ENCODE results near the gene PLEKHG3.
A peak's percentile ranks its signal among the peaks of the same experiment; 100 is the strongest.

PLEKHG3 gene

GRCh38 chr14:64723691-64724577, 19.7 kb downstream of the PLEKHG3 start:
- Mint-ChIP-seq H3K36me3 (no peaks in the 10 kb centered on the region), H3K4me1 (peaks cover 10% of the 10 kb centered on the region), H3K27ac (no peak overlapping the region), H3K9me3 (peaks cover 4% of the 10 kb centered on the region), H3K4me3 (no peak overlapping the region), H3K27me3 (peaks cover 48% of the 10 kb centered on the region)
- no peak for ATAC-seq

- Mint-ChIP-seq H3K4me3 (no peak overlapping the region), H3K9me3 (peaks cover 4% of the 10 kb centered on the region), H3K36me3 (no peaks in the 10 kb centered on the region), H3K4me1 (peaks cover 10% of the 10 kb centered on the region), H3K27ac (no peak overlapping the region), H3K27me3 (peaks cover 45% of the 10 kb centered on the region)
- no peak for ATAC-seq
These were observed 20.3 kb downstream of the PLEKHG3 start for GRCh38 chr14:64724578-64724930.

DNA sequence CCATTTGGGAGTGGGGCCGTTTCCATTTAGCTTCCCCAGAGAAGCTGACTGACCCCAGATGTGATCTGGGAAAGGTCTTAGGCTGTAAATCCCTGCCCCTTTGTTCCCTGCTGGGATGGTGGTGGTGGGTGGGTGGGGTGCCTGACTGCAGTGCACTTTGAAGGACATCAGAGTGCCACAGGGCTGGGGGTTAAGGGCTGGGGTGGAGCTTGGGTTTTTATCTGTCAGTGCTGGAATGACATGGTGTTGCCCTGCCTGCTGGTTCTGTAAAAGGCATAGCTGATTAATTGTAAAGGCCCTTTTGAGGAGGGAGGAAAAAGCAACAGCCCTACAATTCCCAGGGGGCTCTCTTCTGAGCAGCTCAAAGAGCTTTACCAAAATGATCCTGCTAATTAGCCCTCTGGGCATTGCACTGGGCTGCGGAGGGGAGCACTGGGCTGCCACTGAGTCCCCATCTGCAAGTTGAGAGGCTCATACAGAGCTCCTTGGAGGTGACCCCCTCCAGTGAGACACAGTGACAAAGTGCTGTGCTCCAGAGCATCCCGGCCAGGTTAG, 21.1 kb downstream of the PLEKHG3 start:
- ATAC-seq = no peak
- H3K27me3 Mint-ChIP-seq = peaks cover 44% of the 10 kb centered on the region
- peaks cover 10% of the 10 kb centered on the region for H3K4me1 Mint-ChIP-seq
- H3K4me3 Mint-ChIP-seq = no peak overlapping the region
- peaks cover 4% of the 10 kb centered on the region for H3K9me3 Mint-ChIP-seq
- no peak overlapping the region for H3K27ac Mint-ChIP-seq
- no peaks in the 10 kb centered on the region for H3K36me3 Mint-ChIP-seq

DNA sequence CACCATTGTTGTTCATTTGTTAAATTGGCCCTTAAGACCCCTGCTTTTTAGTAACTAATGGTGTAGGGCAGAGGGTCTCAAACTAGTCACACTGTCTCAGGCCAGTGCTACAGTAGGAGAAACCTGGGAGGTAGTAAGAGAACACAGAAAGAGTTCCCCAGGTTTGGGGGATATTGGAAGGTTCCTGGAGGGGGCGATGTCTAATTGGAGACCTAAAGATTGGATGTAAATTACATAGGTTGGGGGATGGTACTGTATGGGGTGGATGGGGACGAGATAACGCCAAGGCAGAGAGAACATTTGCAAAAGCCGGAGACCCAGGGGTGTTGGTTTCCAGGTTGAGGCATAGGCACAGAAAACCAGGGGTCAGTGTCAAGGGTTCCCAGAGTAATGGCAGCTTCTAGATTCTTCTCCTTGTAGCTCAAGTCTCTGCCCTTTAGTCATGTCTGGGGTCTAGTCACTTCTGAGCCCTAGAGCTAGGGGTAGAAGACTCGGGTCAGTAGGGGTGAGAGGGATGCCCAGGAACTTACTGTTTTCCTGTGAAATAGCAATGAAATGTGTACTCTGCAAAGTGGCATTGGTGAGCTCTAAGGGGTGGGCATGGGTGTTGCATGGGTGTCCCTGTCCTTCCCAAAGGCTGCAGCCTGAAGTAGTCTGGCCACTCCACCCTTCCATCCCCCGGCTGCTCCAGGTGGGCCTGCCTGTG, 21.8 kb downstream of the PLEKHG3 start:
- Mint-ChIP-seq H3K9me3 (peaks cover under 1% of the 10 kb centered on the region), H3K4me1 (peaks cover 10% of the 10 kb centered on the region), H3K4me3 (no peak overlapping the region), H3K27ac (no peak overlapping the region), H3K27me3 (peaks cover 37% of the 10 kb centered on the region), H3K36me3 (no peaks in the 10 kb centered on the region)
- no peak for ATAC-seq

DNA sequence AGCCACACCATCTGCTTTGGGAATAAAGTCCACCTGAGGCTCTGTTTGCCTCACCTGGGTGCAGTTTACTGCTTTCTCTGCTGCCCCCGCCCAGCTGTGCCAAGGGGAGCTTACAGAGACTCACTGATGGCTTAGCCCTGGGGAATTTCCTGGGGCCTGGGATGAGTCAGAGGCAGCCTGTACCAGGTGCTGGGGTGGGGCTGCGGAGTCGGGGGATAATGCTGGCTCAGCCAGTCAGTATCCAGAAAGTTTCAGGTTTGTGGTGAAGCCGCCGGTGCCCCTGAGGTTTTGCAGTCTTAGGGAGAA, 22.3 kb downstream of the PLEKHG3 start:
- no peak overlapping the region for H3K4me3 Mint-ChIP-seq
- no peaks in the 10 kb centered on the region for H3K9me3 Mint-ChIP-seq
- H3K27ac Mint-ChIP-seq = no peak overlapping the region
- H3K27me3 Mint-ChIP-seq = peaks cover 32% of the 10 kb centered on the region
- peak; percentile 49 for ATAC-seq
- H3K36me3 Mint-ChIP-seq = no peaks in the 10 kb centered on the region
- H3K4me1 Mint-ChIP-seq = peaks cover 10% of the 10 kb centered on the region

DNA sequence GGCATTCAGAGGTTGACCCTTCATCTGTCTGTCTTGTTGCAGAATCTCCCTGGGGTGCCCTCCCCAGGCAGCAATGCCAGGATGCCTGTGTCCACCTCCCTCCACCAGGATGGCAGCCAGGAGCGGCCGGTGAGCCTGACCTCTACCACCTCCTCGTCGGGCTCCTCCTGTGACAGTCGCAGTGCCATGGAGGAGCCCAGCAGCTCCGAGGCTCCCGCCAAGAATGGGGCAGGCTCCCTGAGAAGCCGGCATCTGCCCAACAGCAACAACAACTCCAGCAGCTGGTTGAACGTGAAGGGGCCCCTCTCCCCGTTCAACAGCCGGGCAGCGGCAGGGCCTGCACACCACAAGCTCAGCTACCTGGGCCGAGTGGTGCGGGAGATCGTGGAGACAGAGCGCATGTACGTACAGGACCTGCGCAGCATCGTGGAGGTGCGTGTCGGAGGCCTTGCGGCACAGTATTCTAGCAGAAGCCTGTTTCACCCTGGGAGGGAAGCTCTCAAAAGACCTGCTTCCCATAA, 23.4 kb downstream of the PLEKHG3 start:
- H3K9me3 Mint-ChIP-seq = no peaks in the 10 kb centered on the region
- H3K36me3 Mint-ChIP-seq = no peaks in the 10 kb centered on the region
- peaks cover 10% of the 10 kb centered on the region for H3K4me1 Mint-ChIP-seq
- no peak for ATAC-seq
- no peak overlapping the region for H3K4me3 Mint-ChIP-seq
- no peak overlapping the region for H3K27ac Mint-ChIP-seq
- H3K27me3 Mint-ChIP-seq = peaks cover 26% of the 10 kb centered on the region

DNA sequence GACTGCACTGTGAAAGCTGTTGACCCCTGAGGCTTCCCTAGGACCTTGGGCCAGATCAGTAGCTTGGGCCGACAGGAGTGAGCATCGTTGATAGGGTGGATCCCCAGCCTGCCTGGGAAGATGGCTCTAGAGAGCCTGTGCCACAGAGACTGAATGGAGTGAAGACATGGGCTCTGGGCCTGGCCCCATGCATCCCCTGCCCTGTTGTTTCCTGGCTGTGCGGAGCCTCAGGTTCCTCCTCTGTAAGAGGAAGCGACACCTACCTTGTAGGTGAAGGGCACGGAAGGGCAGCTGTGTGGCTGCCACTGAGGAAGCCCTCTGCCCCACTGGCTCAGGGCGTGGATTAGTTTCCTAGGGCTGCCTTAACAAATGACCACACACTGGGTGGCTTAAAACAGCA, 23.9 kb downstream of the PLEKHG3 start:
- H3K27ac Mint-ChIP-seq = no peak overlapping the region
- H3K27me3 Mint-ChIP-seq = peaks cover 23% of the 10 kb centered on the region
- no peaks in the 10 kb centered on the region for H3K36me3 Mint-ChIP-seq
- H3K4me3 Mint-ChIP-seq = no peak overlapping the region
- peaks cover 10% of the 10 kb centered on the region for H3K4me1 Mint-ChIP-seq
- no peaks in the 10 kb centered on the region for H3K9me3 Mint-ChIP-seq
- no peak for ATAC-seq

DNA sequence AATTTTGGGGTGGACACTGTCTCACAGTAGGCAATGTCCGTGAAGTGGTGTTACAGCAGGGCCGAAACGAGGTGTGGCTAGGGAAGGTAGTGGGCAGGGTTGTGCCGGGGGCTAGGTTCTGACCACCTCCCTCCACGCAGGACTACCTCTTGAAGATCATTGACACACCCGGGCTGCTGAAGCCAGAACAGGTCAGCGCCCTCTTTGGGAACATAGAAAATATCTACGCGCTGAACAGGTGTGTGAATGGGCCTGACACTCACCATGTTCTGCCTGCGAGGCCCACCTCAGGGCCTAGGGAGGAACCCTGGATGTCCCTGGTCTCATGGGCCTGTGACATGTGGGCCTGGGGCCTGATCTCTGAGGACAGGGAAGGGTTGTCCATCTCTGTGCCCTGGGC, 24.6 kb downstream of the PLEKHG3 start:
- H3K36me3 Mint-ChIP-seq = no peaks in the 10 kb centered on the region
- H3K4me3 Mint-ChIP-seq = no peak overlapping the region

GRCh38 chr14:64729386-64730060, 25.3 kb downstream of the PLEKHG3 start:
- peaks cover 12% of the 10 kb centered on the region for H3K27me3 Mint-ChIP-seq
- ATAC-seq = no peak
- H3K4me3 Mint-ChIP-seq = no peak overlapping the region
- no peak overlapping the region for H3K27ac Mint-ChIP-seq
- H3K36me3 Mint-ChIP-seq = no peaks in the 10 kb centered on the region
- H3K9me3 Mint-ChIP-seq = no peaks in the 10 kb centered on the region
- peaks cover 10% of the 10 kb centered on the region for H3K4me1 Mint-ChIP-seq

More for the DNA sequence above, 24.6 kb downstream of the PLEKHG3 start:
- H3K4me1 Mint-ChIP-seq = peaks cover 10% of the 10 kb centered on the region
- ATAC-seq = no peak
- H3K27me3 Mint-ChIP-seq = peaks cover 19% of the 10 kb centered on the region
- H3K9me3 Mint-ChIP-seq = no peaks in the 10 kb centered on the region
- no peak overlapping the region for H3K27ac Mint-ChIP-seq

GRCh38 chr14:64730061-64730440, 25.8 kb downstream of the PLEKHG3 start:
- peaks cover 10% of the 10 kb centered on the region for H3K27me3 Mint-ChIP-seq
- H3K9me3 Mint-ChIP-seq = no peaks in the 10 kb centered on the region
- no peak overlapping the region for H3K27ac Mint-ChIP-seq
- H3K36me3 Mint-ChIP-seq = no peaks in the 10 kb centered on the region
- peaks cover 10% of the 10 kb centered on the region for H3K4me1 Mint-ChIP-seq
- no peak overlapping the region for H3K4me3 Mint-ChIP-seq
- ATAC-seq = no peak

- no peak overlapping the region for H3K27ac Mint-ChIP-seq
- ATAC-seq = no peak
- peaks cover 7% of the 10 kb centered on the region for H3K27me3 Mint-ChIP-seq
- no peaks in the 10 kb centered on the region for H3K9me3 Mint-ChIP-seq
- H3K4me3 Mint-ChIP-seq = no peak overlapping the region
- no peaks in the 10 kb centered on the region for H3K36me3 Mint-ChIP-seq
- H3K4me1 Mint-ChIP-seq = peaks cover 10% of the 10 kb centered on the region
These were observed 26.5 kb downstream of the PLEKHG3 start for GRCh38 chr14:64730681-64731080.

GRCh38 chr14:64731141-64731581, 26.9 kb downstream of the PLEKHG3 start:
- Mint-ChIP-seq H3K27ac (no peak overlapping the region), H3K4me1 (peaks cover 10% of the 10 kb centered on the region), H3K36me3 (no peaks in the 10 kb centered on the region), H3K27me3 (peaks cover 2% of the 10 kb centered on the region), H3K4me3 (no peak overlapping the region), H3K9me3 (no peaks in the 10 kb centered on the region)
- ATAC-seq = no peak

DNA sequence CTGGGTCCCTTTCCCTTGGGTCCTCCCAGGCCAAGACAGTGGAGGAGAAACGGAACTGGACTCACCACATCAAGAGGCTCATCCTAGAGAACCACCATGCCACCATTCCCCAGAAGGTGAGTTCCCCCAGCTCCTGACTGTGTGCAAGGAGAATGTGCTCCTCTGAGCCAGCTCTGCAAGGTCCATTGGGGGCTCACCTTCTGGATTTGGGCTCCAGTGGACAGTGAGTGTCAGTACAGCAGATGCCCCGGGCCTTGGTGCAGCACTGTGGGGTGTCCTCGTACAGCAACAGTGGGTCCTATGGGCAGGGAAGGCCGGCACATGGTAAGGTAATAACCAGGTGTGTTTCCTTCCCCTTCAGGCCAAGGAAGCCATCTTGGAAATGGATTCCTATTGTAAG, 27.8 kb downstream of the PLEKHG3 start:
- Mint-ChIP-seq H3K36me3 (no peaks in the 10 kb centered on the region), H3K4me1 (peaks cover 10% of the 10 kb centered on the region), H3K9me3 (no peaks in the 10 kb centered on the region), H3K27ac (no peak overlapping the region), H3K27me3 (no peaks in the 10 kb centered on the region), H3K4me3 (no peak overlapping the region)
- ATAC-seq = no peak

- H3K36me3 Mint-ChIP-seq = no peaks in the 10 kb centered on the region
- H3K27me3 Mint-ChIP-seq = no peaks in the 10 kb centered on the region
- H3K4me3 Mint-ChIP-seq = no peak overlapping the region
- H3K9me3 Mint-ChIP-seq = no peaks in the 10 kb centered on the region
- no peak for ATAC-seq
- peaks cover 10% of the 10 kb centered on the region for H3K4me1 Mint-ChIP-seq
- H3K27ac Mint-ChIP-seq = no peak overlapping the region
These were observed 28.4 kb downstream of the PLEKHG3 start for GRCh38 chr14:64732536-64733120.

DNA sequence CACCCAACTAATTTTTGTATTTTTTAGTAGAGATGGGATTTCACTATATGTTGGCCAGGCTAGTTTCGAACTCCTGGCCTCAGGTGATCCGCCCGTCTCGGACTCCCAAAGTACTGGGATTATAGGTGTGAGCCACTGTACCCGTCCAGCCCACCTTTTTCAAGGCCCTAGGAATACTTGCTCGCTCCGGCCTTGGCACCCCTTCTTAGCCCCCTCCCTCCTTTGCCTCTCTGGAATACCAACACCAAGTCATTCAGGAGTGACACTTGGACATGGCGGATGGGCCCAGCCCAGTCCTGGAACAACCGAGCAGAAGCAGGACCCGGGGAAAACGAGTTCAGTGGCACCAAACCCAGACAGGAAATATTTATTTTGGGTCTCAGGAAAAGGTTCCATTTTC, 29.1 kb downstream of the PLEKHG3 start:
- Mint-ChIP-seq H3K36me3 (no peaks in the 10 kb centered on the region), H3K27ac (no peak overlapping the region), H3K9me3 (no peaks in the 10 kb centered on the region), H3K4me1 (peaks cover 5% of the 10 kb centered on the region), H3K4me3 (no peak overlapping the region), H3K27me3 (no peaks in the 10 kb centered on the region)
- ATAC-seq = no peak

All from stimulated activated memory B cell treated with anti-CD40 and anti-IgM and Interleukin-4, amounts not matched to agents 10 μg/mL and 1 μg/mL and 100 μg/mL, for 72 hours (primary cell).